ENCODE data around the gene KIAA0825.

The KIAA0825 gene

DNA sequence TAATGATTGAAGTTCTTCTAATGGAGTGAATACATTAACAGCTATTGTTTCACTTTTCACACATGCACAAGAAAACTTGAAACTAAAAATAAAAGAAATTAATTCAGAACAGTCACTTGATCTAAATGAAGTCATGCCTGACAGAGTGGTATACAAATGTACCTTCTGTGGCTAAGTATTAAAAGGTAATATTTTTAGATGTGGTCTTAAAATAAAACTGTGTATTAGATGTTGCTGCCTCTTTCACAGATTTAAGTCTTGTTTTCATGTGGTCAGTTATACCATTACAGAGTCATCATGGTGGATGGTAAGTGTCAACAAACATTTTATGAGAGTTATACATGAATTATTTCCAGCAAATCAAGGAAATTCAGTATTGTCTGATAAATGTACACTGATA, 47.0 kb downstream of the KIAA0825 start:
- DNase-seq, result no peak

GRCh38 chr5:94564812-94565211, 53.6 kb downstream of the KIAA0825 start:
- no peak for DNase-seq

DNA sequence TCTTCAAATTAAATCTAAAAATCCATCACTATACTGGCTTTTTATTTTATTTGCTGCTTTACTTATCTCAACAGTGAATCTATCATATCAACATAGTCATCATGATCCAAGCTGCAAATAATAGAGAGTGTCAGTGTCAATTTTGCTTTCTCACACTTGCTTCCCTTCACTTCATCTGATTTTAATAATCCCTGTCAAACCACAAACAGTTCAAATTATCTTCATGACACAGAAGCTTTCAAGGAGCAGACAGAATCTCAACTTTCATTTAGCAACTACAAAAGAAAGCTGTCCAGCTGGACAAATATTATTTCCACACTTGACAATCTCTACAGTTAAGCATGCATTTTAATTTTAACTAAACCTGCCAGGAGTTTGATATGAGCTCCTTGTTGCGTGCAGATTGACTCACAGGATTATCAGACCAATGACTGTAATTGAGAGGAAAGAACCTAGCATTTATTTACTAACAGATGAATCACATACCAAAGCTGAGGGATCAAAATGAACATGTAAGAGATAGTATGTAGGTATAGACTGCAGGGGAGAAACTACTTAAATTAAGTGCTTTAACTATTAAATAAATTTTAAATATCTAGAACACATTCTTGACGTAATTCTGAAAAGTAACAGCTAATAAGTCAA, 56.0 kb downstream of the KIAA0825 start:
- DNase-seq, result no peak

DNA sequence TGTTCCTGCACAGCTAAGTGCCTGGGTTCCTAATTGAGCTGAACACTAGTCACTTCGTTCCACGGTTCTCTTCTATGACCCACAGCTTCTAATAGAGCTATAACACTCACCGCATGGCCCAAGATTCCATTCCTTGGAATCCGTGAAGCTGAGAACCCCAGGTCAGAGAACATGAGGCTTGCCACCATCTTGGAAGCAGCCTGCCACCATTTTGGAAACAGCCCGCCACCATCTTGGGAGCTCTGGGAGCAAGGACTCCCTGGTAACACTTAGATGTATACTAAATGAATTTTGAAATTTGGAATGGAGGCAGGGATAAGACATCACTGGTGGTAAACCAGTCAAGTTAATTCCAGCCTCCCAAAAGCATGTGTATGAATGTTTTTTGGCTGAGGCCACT, 60.4 kb downstream of the KIAA0825 start:
- DNase-seq, result no peak

DNA sequence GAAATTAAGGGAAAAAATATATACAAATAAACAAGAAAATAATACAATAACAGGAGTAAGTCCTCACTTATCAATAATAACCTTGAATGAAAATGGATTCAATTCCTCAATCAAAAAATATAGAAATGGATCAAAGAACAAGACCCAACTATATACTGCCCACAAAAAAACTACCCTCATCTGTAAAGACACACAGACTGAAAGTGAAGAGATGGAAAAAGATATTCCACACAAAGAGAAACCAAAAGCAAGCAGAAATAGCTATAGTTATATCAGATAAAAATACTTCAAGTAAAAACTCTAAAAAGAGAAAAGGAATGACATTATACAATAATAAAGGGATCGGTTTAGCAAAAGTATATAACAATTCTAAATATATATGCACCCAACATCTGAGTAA, 66.5 kb downstream of the KIAA0825 start:
- no peak for DNase-seq

DNA sequence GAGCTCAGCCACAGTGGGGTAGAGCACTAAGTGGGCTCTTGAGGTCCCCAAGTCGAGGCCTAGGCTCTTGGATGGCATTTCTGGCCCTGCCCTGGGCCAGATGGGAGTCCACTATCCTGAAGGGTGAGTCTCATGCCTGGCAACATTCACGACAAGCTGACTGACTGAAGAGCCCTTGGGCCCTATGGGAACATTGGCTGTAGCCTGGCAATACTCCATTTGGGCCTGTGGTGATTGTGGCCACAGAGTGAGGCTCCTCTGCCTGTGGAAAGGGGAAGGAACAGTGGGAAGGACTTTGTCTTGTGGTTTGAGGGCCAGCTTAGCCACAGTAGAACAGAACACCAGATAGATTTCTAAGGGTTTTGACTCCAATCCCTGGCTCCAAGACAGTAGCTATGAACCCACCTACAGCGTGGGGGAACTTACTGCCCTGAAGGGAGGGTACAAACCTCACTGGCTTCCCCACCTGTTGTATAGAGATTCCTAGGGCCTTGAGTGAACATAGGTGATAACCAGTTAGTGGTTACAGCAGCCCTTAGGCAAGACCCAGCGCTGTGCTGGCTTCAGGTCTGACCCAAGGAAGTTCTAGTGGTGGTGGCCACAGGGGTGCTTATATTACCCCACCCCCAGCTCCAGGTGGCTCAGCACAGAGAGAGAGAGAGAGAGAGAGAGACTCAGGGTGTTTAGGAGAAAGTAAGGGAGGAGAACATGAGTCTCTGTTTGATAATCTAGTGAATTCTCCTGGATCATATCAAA, 72.4 kb downstream of the KIAA0825 start:
- no peak for DNase-seq

DNA sequence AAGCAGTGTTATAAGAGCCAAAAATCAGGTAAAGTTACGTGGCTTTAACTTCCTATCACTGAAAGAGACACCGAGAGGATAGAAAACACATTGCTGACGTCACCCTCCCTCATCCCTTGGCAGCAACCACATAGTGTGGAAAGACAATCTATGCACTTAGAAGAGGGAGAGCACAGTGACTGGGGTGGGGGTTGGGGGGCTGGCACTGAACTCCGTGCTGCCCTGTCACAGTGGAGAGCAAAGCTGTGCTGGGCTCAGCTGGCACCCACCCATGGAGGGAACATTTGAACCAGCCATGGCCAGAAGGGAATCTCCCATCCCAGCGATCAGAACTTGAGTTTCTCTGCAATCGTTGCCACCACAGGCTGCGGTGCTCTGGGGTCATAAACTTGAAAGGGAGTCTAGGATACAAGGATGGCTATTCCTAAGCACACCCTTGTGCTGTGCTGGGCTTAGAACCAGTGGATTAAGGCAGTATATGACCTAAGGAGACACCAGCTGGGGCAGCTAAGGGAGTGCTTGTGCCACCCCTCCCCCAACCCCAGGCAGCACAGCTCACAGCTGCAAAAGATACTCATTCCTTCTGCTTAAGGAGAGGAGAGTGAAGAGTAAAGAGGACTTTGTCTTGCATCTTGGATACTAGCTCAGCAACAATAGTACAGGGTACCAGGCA, 73.4 kb downstream of the KIAA0825 start:
- DNase-seq, result no peak

DNA sequence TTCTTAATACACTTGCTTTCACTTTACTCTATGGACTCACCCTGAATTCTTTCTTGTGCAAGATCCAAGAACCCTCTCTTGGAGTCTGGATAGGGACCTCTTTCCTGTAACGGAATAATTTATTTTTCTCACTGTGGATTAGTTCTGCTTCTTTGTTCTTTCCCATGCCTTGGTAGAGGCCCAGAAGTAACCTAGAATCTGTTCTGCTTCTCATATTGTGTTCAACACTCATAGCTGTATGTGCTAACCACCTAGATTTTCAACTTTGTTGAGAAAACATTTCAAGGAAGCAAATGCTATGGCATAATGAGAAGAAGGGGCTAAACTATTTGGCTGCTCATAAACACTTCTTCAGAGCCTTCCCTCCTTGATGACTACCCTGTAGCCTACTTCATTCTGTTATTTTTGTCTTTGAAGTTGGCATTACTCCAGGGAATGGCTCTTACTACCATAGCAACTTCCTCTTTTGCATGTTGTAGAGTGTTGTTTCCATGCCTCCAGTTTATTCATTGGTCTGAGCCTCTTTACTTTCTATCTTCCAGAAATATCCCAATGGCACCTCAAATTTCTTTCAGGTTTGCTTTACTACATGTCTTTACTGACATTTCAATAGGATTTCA, 74.3 kb downstream of the KIAA0825 start:
- DNase-seq, result peak; percentile 4

DNA sequence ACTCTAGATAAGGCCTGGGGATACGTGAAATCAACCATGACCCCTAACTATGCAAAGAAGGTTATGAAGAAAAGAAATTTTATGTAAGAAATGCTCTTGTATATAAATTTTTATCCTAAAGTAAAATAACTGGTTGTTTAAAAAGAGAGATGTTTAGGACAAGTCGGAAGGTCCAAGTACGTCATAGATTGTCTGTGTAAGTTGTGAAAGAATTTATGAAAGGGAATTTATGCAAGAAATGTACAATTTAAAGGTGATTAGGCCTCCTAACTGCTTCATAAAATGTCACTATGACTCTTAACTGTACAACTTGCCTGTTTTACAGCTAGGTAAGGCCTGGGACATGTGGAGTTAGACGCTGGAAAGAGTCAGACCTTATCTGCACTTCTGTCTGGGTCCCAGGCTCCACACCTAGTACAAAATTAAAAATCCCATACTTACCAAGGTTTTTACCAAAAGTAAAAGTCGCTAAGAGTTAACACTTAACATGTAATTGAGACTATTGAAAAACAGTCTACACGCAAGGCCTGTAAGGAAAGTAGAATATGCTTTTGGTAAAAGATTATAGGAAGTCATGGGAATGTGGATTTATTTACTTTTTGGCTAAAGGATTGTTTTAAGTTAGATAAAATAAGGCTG, 77.4 kb downstream of the KIAA0825 start:
- no peak for DNase-seq

- DNase-seq, result no peak
These were observed 80.1 kb downstream of the KIAA0825 start for GRCh38 chr5:94538260-94538659.

DNA sequence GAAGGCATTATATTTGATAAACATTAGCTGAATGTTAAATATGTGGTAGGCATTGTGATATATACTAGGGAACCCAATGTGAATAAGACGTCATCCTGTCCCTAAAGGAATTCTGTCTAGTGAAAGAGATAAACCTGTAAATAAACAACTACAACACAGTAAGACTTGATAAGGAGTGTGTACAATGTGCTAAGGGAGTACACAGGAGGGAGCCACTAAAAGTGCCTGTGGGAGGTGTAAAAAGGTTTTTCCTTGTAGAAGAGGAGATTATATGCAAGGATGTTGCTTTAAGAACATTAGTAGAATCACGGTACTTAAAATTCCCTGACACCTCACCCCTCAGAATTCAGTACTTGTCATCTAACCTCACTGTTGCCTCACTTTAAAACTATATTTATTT, 91.7 kb downstream of the KIAA0825 start:
- no peak for DNase-seq

DNA sequence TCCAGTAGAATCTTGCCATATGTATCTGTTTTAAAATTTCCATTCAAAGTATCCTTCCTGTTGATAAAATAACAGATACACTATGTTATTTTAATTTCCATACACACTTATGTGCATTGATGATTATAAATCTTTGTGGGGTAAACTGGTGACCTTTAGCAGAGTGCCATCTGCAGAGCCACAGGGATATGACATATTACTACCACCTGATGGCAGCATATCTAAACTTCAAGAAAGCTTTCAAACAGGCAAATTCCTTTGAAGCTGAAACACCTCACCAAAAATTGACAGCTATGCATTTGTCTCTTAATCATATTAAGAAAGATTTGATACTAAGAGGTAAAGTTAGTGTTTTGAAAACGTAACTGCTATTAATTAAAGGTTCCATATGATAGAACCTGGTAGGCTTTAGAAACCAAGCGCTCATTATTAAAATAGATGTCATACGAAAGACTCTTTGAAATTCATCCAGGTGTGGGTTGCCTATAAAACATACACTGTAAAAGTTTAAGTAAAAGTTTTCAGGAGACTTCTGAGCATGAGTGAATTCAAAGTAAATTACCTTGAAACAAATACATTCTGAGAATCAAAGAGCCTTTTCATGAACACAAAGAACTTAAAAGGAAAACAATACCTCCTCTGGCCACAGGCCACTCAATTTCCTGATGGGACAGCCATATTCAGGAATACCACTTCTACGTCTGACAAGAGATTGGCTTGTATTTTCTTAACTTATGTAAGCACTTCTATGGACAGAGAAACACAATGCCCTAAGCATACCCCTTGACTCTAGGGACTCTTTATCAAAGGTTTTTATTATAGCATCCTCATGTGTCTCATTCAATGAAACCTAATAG, 93.3 kb downstream of the KIAA0825 start:
- DNase-seq, result peak; percentile 37

GRCh38 chr5:94523018-94523417, 95.4 kb downstream of the KIAA0825 start:
- DNase-seq, result no peak

DNA sequence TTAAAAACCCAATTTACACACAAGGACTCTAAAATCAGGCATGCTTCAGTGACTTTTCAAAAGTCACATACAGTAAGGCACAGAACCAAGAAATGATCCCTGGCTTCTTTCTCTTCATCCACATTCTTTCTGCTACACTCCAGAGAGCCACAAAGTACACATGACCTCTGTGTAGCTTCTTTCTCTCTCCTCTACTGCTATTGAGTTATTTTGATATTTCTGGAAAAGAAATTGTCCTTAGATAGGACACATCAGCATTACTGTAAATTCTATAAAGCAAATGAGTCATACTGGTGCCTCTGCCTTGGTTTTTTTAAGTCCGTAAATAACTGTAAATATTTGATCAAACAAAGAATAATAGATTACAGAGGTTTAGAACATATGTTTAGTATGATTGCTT, 96.3 kb downstream of the KIAA0825 start:
- DNase-seq, result peak; percentile 11

- no peak for DNase-seq
These were observed 100.6 kb downstream of the KIAA0825 start for GRCh38 chr5:94517490-94518488.

DNA sequence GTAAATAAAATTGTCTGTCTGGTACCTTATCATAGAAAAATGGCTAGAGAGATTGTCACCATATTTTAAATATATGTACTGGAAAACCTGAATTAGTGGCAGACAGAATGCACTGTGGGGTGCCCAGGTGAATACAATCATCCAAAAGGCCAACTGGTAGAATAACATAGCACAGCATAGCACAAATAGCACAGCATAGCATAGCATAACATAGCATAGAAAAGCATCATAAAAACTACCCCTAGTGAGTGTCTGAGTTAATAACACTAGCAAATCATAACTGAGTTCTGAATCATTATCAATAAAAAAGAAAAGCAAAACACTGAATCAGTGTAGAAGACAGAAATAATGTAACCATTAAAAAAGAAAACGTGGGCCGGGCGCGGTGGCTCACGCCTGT, 102.3 kb downstream of the KIAA0825 start:
- DNase-seq, result no peak

GRCh38 chr5:94508461-94509148, 109.8 kb downstream of the KIAA0825 start:
- DNase-seq, result no peak

DNA sequence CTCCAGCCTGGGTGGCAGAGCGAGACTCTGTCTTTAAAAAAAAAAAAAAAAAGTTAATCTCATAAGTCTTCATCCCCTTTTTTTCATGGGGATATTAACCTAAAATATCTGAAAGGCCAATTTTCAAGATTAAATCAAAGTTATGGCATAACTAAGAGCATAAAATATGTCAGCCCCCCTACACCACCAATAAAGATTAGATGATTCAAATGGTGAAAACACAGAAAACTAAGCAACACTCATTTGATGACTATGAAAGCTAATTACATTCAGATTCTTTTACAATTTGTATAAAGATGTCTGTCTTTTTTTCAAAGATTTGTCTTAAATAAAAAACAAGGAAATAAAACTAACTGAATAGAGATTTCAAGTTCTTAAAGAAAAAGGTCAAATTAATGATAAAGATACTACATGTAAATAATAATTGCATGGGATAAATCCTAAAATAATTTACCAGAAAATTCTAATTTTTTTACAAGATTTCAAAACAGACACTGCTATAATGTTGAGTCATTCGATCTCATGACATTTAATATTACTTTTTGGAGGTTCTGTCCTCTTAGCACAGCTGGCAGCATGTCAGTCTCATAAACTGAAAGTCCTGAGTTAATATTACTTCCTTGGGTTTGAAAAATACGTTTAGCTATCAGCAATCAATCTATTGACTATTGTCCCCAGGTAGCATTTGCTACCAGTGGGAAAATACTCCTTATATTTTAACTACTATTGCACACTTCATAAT, 112.9 kb downstream of the KIAA0825 start:
- DNase-seq, result no peak

DNA sequence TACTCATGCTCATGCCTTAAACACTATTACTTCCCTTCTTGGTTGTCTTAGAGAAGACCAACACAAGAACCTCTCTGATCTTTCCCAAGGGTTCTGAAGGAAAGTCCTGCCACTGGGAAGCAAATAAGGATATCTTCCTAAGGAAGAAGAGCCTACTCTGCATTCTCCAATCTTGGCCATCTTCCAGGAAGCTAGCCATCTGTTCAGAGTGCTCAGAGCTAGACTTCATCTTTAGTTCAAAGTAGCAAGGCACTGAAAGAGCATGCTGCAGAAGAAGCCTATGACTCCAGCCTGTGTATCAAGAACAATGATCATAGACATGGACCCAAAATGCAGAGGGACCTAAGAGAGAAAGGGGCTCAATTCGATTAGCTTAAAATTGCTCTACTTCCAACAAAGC, 114.7 kb downstream of the KIAA0825 start:
- DNase-seq, result no peak

DNA sequence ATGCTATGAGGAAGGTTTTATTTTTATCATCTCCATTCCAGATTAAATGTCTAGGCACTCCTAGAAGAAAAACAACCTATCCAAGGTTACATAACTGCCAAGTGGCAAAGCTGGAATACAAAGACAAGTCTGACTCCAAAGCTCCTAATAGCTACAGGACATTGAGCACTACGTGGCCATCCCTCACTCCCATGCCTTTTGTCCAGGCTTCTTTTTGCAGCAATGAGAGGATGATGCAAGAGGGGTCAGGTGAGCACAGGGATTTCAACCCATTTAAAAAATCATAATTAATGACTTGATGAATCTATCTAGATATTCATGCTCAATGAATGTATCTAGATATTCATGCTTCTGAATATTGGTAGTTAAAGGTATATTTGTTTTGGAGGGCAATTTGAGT, 117.0 kb downstream of the KIAA0825 start:
- DNase-seq, result no peak

Measured in fibroblast of upper back skin (primary cell).